ENCODE results near the gene MACROD2.
"Not testable (repeated sequence)": the region's sequence is repeated elsewhere in the genome, so short reads cannot be mapped to it uniquely, and the experiment has no call there.

DNA sequence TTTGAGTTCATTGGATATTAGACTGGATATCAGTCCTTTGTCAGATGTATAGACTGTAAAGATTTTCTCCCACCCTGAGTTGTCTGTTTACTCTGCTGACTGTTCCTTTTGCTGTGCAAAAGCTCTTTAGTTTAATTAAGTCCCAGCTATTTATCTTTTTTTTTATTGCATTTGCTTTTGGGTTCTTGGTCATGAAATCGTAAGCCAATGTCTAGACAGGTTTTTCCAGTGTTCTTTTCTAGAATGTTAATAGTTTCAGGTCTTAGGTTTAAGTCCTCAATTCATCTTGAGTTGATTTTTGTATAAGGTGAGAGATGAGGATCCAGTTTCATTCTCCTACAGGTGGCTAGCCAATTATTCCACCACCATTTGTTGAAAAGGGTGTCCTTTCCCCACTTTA lies 220.6 kb downstream of the MACROD2 start:
- TF ChIP-seq, protein P1, sequence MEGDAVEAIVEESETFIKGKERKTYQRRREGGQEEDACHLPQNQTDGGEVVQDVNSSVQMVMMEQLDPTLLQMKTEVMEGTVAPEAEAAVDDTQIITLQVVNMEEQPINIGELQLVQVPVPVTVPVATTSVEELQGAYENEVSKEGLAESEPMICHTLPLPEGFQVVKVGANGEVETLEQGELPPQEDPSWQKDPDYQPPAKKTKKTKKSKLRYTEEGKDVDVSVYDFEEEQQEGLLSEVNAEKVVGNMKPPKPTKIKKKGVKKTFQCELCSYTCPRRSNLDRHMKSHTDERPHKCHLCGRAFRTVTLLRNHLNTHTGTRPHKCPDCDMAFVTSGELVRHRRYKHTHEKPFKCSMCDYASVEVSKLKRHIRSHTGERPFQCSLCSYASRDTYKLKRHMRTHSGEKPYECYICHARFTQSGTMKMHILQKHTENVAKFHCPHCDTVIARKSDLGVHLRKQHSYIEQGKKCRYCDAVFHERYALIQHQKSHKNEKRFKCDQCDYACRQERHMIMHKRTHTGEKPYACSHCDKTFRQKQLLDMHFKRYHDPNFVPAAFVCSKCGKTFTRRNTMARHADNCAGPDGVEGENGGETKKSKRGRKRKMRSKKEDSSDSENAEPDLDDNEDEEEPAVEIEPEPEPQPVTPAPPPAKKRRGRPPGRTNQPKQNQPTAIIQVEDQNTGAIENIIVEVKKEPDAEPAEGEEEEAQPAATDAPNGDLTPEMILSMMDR (IDR thresholded peaks at IDR 0.05) = not testable (repeated sequence)
- TF ChIP-seq POLR2A, EP300, POLR2AphosphoS5 (IDR thresholded peaks at IDR 0.05): not testable (repeated sequence)

Data from suprapubic skin (tissue), 4 donors.